Measurements from ENCODE around the gene EFNA3.

- TF ChIP-seq SMC3 (conservative IDR thresholded peaks at IDR 0.05; ENCODE audit: poor library complexity) (no peak), CTCF (IDR thresholded peaks at IDR 0.05; ENCODE audit: poor library complexity, severe bottlenecking) (no peak), EZH2 (IDR thresholded peaks at IDR 0.05; ENCODE audit: borderline replicate concordance, insufficient read depth, low read length, poor library complexity, severe bottlenecking) (no peak), EP300 (conservative IDR thresholded peaks at IDR 0.05; ENCODE audit: poor library complexity, severe bottlenecking) (no peak), TAF1 (IDR thresholded peaks at IDR 0.05; ENCODE audit: low read depth) (no peak), RAD21 (conservative IDR thresholded peaks at IDR 0.05) (no peak)
Observed at GRCh38 chr1:155136748-155137147, 58.1 kb downstream of the EFNA3 start.

Measured in neural cell (in vitro differentiated cells).